ENCODE measurements around the gene CTTNBP2NL.
"Not testable (repeated sequence)": the region's sequence is repeated elsewhere in the genome, so short reads cannot be mapped to it uniquely, and the experiment has no call there.

Gene CTTNBP2NL

DNA sequence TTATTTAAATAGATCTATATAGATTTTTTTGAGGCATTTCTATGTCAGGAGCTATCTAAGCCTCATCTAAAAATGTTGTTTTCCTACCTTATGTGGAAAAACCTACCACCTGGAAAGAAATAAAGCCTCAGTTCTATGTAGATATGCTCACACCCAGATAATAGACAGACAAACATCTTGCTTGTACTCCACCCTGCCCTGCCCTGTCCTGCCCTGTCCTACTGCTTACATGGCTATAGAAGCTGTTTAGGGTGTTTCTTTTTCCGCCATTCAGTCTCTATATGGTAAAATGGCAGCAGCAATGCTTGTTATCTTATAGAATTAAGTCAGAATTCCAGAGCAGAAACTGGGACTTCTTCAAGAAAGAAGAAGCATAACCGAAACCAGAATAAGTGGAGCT lies 13.4 kb downstream of the CTTNBP2NL start:
- TF ChIP-seq, protein P1, sequence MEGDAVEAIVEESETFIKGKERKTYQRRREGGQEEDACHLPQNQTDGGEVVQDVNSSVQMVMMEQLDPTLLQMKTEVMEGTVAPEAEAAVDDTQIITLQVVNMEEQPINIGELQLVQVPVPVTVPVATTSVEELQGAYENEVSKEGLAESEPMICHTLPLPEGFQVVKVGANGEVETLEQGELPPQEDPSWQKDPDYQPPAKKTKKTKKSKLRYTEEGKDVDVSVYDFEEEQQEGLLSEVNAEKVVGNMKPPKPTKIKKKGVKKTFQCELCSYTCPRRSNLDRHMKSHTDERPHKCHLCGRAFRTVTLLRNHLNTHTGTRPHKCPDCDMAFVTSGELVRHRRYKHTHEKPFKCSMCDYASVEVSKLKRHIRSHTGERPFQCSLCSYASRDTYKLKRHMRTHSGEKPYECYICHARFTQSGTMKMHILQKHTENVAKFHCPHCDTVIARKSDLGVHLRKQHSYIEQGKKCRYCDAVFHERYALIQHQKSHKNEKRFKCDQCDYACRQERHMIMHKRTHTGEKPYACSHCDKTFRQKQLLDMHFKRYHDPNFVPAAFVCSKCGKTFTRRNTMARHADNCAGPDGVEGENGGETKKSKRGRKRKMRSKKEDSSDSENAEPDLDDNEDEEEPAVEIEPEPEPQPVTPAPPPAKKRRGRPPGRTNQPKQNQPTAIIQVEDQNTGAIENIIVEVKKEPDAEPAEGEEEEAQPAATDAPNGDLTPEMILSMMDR (IDR thresholded peaks at IDR 0.05; ENCODE audit: low read depth, low read length) = no peak
- H3K4me3 ChIP-seq (ENCODE audit: low read depth, low read length) = no peak overlapping the region

DNA sequence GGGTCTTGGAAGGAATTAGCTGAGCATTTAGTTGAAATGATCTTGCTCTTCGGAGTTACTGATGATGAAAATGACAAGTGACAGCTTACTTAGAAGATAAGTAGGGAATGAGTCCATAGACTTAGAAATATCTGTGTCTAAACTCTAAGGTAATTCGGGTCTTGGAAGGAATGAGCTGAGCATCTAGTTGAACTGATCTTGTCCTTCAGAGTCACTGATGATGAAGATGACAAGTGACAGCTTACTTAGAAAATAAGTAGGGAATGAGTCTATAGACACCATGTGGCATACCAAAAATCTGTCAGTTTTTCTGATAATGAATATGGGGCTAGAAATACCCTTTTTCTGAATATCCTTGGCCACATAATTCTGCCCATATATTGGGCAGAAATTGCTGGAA lies 14.7 kb downstream of the CTTNBP2NL start:
- TF ChIP-seq, protein P1 (IDR thresholded peaks at IDR 0.05; ENCODE audit: low read depth, low read length) = no peak
- no peak overlapping the region for H3K4me3 ChIP-seq (ENCODE audit: low read depth, low read length)

DNA sequence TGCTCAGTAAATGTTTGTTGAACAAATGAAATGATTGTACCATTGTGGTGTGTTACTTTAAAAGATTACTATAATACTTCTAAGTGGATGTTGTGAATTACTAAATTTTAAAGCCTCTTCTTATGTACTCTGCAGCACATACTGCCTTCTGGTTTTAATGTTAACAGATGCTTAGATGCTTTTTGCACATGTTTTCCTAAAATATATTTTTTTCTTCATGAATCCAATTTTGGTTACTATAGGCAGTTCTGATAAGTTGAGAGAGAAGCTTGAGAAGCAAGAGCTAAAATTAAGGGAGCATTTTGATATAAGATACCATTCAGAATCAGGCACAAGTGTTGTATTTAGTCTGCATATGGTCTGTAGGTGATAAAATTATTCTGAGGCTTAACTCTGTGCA lies 21.3 kb downstream of the CTTNBP2NL start:
- TF ChIP-seq, protein P1 (IDR thresholded peaks at IDR 0.05; ENCODE audit: low read depth, low read length) = no peak
- no peak overlapping the region for H3K4me3 ChIP-seq (ENCODE audit: low read depth, low read length)

DNA sequence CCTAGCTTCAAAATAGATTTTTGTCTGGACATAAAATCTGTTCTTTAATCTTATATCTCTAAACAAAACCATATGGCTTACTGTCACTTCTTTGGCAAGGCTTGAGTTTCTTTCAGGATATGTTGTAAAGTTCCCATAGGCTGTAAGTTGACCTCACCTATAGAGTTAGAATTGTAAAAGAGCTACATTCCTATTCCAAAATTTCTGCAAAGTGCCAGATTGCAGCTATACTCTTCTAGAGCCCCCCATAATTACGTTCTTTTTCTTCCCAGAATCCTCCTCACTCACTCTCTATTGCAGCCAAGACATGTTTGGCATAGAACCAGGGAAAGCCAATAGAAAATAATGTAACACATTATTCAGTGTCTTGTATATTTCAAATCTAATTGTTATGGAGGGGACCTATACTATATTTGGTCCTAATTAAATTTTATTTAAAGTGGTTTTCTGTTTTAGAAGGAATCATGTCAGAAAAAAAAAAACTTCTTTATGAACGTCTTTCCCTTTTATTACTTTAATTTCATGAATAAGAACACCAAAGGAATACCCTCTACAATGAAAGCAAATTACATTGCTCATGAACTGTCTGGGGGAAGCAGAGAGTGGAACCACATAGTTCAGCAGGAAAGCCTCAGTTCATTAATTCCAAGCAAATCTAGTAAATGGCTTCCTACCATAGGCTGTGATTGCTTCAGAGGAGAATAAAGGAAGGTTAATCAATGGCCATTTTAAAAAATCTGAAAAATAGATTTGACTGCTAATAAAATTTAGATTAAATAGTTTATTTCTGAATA lies 22.3 kb downstream of the CTTNBP2NL start:
- H3K4me3 ChIP-seq (ENCODE audit: low read depth, low read length) = no peak overlapping the region
- TF ChIP-seq, protein P1 (IDR thresholded peaks at IDR 0.05; ENCODE audit: low read depth, low read length) = no peak

DNA sequence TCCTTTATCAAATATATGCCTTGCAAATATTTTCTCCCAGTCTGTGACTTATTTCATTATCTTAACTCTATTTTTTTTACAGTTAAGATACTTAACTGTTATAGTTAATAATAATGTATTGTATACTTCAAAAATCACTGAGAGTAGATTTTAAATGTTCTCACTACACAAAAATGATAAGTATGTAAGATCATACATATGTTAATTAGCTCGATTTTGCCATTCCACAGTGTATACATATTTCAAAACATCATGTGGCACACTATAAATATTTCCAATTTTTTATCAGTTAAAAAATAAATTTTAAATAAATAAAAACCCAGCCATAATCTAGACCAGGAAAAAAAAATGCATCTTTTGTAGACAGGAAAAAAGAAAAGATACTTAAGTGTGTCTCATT lies 27.2 kb downstream of the CTTNBP2NL start:
- TF ChIP-seq, protein P1 (IDR thresholded peaks at IDR 0.05; ENCODE audit: low read depth, low read length) = no peak
- no peak overlapping the region for H3K4me3 ChIP-seq (ENCODE audit: low read depth, low read length)

DNA sequence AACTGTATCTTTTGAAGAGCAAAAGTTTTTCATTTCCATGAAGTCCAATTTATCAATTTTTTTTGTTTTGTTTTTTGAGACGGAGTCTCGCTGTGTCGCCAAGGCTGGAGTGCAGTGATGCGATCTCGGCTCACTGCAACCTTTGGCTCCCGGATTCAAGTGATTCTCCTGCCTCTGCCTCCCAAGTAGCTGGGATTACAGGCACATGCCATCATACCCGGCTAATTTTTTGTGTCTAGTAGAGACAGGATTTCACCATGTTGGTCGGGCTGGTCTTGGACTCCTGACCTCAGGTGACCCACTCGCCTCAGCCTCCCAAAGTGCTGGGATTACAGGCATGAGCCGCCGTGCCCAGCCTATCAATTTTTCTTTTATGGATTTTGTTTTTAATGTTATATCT lies 27.7 kb downstream of the CTTNBP2NL start:
- H3K4me3 ChIP-seq (ENCODE audit: low read depth, low read length) = not testable (repeated sequence)

DNA sequence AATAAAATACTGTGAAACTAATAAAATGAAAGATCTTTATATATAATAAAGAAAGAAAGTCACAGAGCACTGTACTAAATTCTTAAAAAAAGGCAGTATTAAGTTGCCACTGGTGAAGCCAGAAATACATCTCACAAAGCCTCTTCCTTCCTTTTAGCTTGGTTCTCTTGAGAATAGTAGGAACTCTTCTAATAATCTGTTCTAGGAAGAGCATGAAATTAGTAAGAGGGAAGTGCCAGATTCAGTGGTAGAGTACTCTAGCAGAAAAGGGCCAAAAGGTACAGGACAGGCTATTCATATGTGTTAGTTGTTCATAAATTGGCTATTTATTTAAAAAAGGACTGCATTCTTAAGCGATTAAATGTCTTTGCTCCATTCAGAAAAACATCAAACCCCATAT lies 33.7 kb downstream of the CTTNBP2NL start:
- H3K4me3 ChIP-seq (ENCODE audit: low read depth, low read length) = no peak overlapping the region
- TF ChIP-seq, protein P1 (IDR thresholded peaks at IDR 0.05; ENCODE audit: low read depth, low read length) = no peak

DNA sequence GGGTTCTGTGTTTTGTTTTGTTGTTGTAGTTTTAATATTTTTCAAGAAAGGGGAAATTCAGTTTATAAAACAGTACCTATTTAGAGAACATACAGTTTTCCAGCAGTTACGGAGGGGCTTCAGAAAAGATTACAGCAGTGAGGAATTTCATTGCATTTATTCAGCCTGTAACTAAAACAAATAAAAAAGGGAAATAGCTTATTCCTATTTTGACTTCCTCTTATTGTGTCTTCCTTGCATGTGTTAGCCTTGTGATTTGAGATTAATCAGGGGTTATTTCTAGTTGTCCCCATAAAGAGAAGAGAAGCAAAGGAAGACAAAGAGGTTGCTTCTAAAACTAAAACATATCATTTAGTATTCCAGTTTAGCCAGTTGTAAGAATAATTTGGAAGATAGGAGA lies 35.0 kb downstream of the CTTNBP2NL start:
- H3K4me3 ChIP-seq (ENCODE audit: low read depth, low read length) = no peak overlapping the region
- TF ChIP-seq, protein P1 (IDR thresholded peaks at IDR 0.05; ENCODE audit: low read depth, low read length) = no peak
